Activated CD4-positive, alpha-beta T cell treated with anti-CD3 and anti-CD28 coated beads, Interleukin-10, Interleukin-2, amounts not matched to agents 100 ng/mL and 50 ng/mL, durations not matched to agents 16 hours and 8 hours (primary cell): ENCODE results near the gene TBC1D5.

Experiments
- DNase-seq: peaks from one replicate; pipeline ENCODE4 v3.0.0-alpha.2; 2020

TBC1D5 gene

GRCh38 chr3:17195856-17196604 is 546.4 kb downstream of the TBC1D5 start:
- no peak for DNase-seq

DNA sequence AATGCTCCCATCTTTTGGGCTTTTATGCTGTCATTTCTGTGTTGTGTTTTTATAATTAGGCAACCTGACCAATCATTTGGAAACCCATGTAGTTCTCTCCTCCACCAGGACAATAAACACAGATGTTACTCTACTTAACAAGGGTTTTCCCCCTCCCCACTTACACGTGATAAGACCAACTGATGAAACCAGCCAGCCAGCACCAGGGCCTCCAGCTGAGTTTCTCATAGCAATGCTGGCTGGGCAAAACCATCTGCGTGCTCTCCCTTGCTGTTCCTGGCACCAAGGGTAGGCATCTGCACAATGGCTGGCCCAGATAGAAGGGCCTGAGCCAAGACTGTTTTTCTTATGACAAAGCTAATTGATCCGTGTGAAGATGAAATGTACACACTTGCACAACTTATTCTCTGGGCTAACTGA is 547.2 kb downstream of the TBC1D5 start:
- DNase-seq, result peak; percentile 79

GRCh38 chr3:17194116-17194515 is 548.3 kb downstream of the TBC1D5 start:
- no peak for DNase-seq

DNA sequence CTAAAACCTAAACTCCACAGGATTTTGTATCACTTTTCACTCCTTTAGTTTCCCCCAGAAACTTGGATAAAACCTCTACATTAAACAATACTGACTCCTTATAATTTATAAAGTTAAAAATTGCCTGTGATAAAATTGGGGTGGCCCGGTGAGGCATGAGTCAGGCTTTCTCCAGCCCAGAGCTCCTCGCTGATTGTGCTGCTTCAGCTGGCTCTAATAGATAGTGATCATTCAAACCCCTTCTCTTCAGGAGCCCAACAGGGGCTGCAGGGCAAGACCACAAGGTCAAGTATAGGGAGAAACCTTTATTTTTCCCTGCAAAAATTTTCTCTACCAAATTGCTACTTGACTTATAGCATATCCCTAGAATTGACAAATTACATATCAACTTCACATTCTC is 549.4 kb downstream of the TBC1D5 start:
- no peak for DNase-seq

- DNase-seq, result no peak
Measured at GRCh38 chr3:17190353-17191078, 551.9 kb downstream of the TBC1D5 start.

- no peak for DNase-seq
Measured at GRCh38 chr3:17188378-17188777, 554.1 kb downstream of the TBC1D5 start.

GRCh38 chr3:17187589-17188184 is 554.7 kb downstream of the TBC1D5 start:
- DNase-seq, result no peak

GRCh38 chr3:17183951-17184550 is 558.4 kb downstream of the TBC1D5 start:
- peak; percentile 37 for DNase-seq

GRCh38 chr3:17182166-17182565 is 560.3 kb downstream of the TBC1D5 start:
- peak; percentile 50 for DNase-seq

DNA sequence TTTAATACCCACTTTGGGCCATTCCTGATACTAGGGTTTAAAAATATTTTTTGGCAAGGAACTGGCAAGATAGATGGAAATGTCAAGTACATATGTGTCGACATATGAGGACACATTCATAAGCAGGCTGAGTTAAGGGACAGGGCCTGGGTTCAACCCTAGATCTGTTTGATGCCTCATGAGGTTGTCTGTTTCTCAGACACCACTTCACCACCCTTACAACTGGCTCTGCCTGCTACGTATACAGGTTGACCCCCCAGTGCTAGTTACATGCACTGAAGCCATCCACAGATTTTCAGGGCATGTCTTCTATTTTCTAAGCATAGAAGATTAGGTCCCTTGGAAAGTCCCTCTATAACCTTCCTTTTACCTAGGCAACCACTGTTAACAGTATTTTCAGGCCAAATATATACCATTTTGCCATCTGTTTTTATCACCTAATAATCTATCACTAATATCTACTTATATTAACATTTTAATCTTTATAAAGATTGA is 561.0 kb downstream of the TBC1D5 start:
- no peak for DNase-seq

GRCh38 chr3:17179381-17180205 is 562.8 kb downstream of the TBC1D5 start:
- DNase-seq, result no peak

- no peak for DNase-seq
Measured at GRCh38 chr3:17176757-17177156, 565.7 kb downstream of the TBC1D5 start.

GRCh38 chr3:17175187-17175807 is 567.1 kb downstream of the TBC1D5 start:
- DNase-seq, result no peak

- DNase-seq, result no peak
Measured at GRCh38 chr3:17166369-17166768, 576.1 kb downstream of the TBC1D5 start.

DNA sequence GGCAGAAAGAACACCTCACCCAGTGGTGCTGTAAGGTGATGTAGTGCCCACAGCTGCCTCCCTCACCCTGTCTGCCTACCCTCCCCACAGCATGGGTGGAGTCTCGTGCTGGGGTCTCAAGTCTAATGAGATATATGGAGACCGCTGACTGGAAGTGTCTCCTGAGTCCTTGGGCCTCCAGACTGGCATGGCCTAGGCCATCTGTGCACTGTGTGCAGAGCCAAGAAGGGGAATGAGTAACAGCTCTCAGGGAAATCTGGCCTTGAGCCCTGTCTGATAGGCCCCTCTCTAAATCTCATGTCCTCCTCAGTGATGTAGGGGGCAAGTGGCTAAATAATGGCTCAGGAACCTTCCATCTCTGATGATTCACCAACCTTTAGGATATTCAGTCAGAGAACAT is 580.3 kb downstream of the TBC1D5 start:
- DNase-seq, result no peak

DNA sequence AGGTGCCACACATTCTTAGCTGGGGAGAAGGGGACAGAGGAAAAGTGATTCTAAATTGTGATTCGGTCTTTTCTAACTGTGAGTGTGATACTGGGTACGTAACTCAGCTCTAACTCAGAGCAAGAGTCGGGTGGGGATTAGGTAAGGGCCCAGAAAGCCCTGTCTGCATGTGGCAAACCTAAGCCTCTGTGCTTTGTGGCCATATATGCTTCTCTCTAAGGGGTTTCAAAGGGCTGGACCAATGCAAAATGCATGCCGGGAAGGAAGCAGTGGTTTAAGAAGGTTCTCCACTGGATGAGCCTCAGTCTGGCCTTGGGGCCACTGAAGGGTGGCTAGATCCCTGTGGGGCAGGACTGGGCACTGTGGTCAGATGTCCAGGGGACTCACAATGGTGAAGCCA is 581.8 kb downstream of the TBC1D5 start:
- no peak for DNase-seq

DNA sequence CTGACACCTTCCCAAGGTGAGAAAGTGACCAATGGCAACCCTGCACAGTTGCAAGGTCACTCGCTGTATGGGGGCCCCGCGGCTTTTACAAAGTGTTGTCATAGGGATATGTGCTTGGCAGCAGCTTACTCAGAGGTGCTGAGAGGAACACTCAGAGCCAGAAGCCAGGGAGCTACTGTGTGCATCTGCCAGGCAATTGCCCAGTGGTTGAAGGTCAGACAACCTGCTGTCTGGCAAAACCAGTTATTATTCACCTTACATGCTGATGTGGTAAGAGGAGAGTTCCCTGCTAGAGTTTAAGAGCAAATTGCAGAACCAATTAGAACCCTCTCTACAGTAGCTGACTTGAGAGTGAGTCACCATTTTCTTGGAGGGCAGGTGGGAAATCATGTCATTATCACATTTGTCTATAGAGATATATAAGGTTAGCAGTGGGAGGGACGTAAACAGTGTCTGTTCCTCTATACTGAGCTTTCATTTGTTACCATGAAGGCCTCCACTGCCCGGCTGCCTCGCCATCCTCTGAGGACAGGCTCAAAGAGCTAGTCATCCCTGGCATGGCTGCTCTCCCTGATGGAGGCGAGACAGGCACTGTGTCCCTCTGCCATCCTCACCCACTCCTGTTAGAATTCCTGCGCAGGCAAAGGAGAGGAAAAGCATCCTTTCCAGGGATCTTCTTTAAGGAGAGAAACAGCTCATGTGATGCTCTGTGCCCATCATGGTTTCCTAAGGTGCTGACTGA is 583.3 kb downstream of the TBC1D5 start:
- DNase-seq, result no peak

GRCh38 chr3:17157713-17158112 is 584.7 kb downstream of the TBC1D5 start:
- no peak for DNase-seq

DNA sequence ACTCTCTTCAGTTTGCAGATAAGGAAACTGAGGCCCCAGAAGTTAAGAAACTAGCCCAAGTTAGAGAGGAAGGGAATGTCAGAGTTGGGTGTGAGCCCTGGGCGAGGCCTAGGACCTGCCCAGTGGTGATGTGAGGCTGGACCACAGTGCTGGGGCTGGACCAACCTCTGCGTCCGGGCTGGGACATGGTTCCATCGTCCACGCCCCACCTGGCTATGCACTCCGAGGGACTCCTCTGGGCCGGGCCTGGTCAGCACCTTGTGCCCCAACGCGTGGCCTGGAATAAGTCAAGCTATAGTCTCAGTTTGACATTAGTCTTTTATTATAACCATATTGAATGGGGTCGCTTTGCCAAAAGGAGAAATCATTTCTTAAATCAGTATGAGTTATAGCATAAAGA is 585.6 kb downstream of the TBC1D5 start:
- DNase-seq, result no peak

DNA sequence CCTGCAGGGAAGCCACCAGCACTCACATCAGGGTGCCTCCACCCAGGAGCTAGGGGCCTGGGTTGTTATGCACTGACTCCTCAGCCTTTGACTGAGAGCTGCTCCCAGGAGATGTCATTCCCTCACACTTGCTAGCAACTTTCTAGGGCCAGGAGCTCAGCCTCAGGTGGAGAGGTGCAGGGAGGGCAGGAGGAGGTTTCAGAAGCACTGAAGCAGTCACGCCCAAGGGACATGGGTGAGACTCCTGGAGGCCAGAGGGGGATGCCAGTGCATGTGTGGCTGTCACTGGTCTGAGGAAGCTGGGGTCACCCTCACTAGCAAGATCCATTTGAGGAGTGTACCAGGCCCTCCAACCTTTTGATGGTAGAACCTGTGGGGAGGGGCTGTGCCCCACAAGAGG is 586.5 kb downstream of the TBC1D5 start:
- no peak for DNase-seq

- DNase-seq, result no peak
Measured at GRCh38 chr3:17154941-17155340, 587.5 kb downstream of the TBC1D5 start.
